Stimulated activated CD4-positive, alpha-beta T cell treated with anti-CD3 and anti-CD28 coated beads, TNF-alpha, amount 100 ng/mL, for 24 hours (primary cell): ENCODE results near the gene GFPT2.

ENCODE experiments used
- DNase-seq, 3 experiments: peaks; one replicate each; pipeline ENCODE4 v3.0.0-alpha.2; 2020; ENCODE audit warnings: low read depth in 3 of 3

GFPT2 gene

GRCh38 chr5:180350711-180351465 is 2.2 kb downstream of the GFPT2 start:
- no peak for DNase-seq

- no peak for DNase-seq
Measured at GRCh38 chr5:180350296-180350695, 2.8 kb downstream of the GFPT2 start.

GRCh38 chr5:180349391-180349790 is 3.7 kb downstream of the GFPT2 start:
- no peak for DNase-seq

- DNase-seq = no peak
Measured at GRCh38 chr5:180348336-180348735, 4.8 kb downstream of the GFPT2 start.

- DNase-seq = no peak
Measured at GRCh38 chr5:180347702-180348101, 5.4 kb downstream of the GFPT2 start.

DNA sequence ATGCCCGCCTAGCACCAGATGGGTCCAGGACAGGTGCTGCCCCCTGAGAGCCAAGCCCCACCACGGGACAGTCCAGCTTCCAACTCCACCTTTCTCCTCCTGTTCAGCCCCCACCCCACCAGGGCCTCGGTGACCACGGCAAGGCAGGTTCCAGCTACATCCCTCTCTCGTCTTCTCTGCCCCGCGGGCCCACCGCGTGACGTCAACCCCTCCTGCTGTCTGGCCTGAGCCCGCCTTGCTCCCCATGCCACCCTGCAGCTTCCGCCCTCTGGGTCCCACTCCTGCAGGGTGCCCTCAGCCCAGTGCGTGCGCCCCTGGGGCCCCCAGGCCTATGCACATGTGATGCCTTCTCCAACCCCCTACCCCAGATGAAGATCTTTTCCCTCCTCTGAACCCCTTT is 6.8 kb downstream of the GFPT2 start:
- no peak for DNase-seq

DNA sequence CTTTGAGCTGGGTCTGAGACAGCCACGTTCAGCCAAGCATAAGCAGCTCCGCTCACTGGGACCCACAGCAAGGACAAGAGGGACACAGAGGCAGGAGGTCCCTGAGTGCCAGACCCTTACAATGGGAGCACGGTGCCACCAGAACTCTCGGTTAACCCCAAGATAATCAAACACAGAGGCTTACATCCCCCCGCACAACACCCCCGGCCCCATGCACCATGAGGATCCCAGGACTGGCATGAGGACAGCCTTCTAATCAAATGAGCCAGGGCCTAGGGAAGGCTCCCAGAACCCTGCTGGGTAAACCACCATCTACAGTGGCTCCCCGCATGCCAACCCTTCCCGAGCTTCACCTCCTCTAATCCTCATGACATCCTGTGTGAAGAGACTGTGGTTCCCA is 7.4 kb downstream of the GFPT2 start:
- no peak for DNase-seq

DNA sequence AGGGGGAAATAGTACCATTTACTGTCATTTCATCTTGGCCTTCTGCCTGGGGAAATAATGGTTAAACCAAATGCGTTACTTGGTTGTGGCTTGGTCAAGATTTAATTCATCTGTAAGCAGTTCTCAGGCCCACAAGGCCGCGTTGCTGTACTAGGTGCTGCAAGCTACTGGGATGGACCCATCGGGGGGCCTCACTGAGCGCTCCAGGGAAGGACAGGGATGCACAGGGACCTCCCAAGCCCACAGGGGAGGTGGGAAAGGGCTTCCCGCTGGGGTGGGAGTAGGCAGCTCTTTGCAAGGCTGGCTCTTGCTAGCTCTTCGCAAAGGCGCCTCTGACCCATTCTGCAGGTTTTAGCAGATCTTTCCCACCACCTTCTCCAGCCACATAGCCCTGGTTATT is 8.0 kb downstream of the GFPT2 start:
- no peak for DNase-seq

DNA sequence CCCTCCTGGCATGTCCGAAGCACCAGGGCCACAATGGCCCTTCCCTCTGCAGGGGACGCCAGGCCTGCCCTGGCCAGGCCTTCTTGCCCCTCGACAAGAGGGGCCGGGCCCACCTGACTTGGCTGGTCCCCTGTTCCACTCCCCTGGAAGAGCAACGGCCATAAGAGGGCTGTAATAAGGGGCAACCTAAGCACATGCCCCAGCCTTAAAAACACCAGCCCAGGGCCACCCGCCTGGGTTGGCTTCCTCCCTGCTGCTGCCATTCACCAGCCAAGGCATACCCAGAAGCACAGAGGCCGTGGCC is 8.5 kb downstream of the GFPT2 start:
- no peak for DNase-seq

DNA sequence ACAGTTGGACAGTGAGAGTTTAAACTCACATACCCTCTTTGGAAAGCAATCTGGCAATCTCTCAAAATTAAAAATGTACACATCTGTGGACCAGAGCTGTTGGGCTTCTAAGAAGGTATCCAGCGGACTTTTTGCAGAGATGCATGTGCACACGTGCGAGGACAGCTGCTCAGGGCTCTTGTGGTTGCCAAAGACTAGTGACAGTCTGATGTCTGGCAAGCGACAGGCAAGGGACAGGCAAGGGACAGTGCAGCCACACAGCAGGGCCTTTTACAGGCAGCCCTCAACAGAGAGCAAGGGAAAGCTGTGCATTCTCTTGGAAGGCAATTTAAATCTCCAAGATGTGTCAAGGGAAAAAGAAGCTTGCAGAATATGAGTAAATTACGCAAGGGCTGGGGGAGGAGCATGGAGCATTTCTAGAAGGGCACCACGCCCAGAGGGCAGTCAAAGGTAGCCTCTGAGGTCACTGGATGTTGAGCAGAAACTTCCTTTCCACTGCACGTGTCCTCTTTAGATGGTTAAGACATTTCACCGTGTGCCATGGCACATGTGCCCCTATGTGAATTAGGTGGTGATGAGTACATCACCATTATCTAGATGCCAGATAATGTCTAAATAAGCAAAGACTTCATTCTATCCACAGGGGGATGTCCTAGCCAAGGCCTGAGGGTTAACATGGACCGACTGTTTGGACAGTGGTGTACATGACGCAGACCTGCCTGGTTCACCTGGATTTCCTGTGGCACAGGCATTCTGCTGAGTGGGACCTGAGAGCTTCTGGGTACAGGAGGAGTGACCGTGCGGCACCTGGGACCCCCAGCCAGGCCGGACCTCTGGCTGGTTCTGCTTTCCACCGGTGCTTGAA is 9.1 kb downstream of the GFPT2 start:
- DNase-seq = no peak

DNA sequence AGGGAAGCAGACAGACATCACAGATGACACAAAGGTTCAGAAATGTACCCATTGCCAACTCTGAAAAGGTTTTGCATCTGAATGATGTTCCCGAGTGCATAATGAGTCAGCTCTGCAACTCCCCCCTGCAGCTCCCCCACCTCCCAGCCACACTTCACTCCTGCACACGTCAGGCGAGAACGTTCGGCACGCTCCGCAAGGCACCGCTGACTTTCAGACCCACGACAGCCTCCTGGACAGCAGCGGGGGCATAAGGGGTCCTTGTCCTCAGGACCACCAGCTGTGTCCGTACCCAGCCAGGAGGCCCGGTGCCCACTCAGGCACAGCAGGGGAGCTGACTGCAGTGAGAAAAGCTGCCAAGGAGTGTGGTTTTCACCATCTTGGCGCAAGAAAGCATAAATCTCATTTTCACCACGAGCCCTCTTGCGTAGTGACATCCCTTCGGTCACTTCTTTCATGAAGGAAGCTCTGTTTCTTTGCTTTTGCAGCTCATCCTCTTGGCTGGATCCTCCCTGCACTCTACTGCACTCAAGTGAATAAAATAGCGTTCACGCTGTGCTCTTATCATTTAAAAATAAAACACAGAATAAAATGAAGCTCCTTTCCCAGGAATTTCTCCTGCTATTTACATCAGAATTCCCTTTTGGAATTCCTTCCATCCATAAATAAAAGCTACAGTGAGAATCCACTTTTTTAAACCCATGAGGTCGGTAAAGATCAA is 9.9 kb downstream of the GFPT2 start:
- DNase-seq = no peak

DNA sequence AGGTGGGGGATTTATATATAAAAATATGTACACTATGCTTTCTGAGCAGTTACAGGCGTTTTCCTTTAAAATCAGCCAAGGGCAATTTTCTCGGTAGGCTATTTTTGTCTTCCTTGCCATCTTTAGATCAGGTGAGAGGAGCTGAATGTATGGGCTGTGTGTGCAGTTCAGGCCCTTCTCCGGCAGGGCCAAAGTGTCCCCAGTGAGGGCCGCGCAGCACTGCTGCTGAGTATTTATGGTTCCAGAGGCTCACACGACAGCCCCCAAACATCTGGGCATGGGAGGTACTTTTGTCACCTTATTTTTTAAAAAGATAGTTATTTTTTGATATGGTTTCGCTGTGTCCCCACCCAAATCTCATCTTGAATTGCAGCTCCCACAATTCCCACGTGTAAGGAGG is 11.5 kb downstream of the GFPT2 start:
- no peak for DNase-seq

- DNase-seq = no peak
Measured at GRCh38 chr5:180340856-180341255, 12.3 kb downstream of the GFPT2 start.

GRCh38 chr5:180339583-180340183 is 13.5 kb downstream of the GFPT2 start:
- DNase-seq = no peak

DNA sequence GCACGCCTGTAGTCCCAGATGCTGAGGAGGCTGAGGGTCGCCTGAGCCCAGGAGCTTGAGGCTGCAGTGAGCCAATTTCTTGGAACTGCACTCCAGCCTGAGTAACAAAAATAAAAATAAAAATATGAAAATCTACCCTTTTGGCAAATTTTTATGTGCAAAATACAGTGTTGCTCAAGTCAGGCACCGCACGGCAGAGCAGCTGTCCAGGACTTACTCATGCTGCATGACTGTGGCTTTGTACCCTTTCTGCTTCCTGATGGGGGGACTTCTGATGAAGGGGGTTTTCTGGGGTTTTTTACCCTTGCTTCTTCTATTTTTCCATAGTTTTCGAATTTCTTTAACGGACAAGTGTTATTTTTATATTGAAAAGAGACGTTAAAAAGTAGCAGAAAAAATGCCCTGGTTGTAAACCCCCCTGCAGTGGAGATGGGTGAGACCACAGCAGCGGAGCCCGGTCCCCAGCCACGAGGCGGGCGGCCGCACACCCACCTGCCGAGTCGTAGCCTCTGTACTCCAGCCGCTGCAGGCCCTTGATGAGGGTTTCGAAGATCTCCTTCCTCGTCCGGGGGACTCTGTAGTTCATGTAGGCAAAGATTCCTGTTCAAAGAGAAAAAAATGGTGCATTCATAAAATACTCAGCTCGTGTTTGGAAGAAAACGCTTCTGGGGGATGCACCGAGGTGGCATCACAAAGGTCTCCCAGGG is 15.0 kb downstream of the GFPT2 start:
- DNase-seq = no peak

DNA sequence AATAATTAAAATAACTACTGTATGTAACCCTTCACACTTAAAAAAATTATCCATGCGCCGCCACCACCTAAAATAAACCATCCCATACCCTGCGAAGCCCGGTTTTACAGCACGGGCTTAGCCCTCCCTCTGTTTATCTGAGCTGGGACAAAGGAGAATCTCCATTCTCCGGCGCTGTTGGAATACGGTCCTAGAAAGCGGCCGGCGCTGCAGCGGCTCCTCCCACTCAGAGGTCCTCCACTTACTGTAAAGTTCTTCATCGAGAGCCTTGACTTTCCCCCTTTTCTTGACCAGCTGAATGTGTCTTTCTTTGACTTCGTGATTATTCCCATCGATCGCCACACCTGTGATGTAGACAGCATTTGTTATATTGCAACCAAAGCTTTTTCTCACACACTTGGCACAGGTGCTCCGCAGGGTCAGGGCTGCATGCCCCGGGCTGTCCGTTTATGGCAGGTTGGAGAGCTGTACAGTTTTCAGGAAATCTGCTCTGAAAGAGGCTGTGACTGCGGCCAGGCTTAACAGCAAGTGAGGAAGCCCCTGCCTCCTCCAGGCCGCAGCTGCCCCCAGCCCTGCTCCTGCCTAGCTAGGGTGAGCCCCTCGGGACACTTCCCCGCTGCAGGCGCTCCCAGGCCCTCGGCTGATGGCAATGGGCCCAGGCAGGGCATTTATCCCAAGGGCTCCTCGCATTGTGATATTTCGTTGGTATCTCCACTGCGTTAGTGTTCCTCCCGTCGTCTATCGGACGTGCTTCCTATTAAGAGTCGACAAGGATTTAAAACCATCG is 16.7 kb downstream of the GFPT2 start:
- no peak for DNase-seq

DNA sequence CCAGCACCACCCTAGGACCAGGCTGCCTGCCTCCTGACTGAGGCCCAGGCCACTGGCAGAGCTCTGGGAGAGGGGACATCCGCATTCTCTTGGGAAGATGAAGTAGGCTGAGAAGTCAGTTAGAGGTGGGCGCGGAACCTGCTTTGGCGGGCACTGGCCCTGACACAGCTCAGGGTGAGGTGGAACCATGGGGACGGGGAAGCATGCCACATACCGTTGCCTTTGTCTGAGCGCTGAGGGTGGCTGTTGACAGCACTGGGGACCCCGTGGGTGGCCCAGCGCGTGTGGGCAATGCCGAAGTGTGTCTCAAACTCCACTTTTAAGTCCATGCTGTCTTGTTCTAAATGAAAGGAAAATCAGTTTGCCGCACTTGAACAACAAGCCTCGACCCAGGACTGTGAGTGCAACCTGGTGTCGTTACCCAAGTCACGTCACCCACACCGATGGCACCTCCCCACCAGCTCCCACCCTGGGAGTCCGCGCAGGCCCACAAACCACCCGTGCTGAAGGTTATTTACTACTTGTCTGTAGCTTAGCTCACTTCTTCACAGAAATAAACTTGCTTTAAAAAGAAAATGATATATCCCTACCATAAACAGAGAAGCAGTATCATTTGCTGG is 17.4 kb downstream of the GFPT2 start:
- DNase-seq = no peak

GRCh38 chr5:180334751-180335613 is 18.2 kb downstream of the GFPT2 start:
- DNase-seq = no peak

- no peak for DNase-seq
Measured at GRCh38 chr5:180334176-180334575, 19.0 kb downstream of the GFPT2 start.
